Duodenal mucosa (tissue), 2 donors: ENCODE measurements around the gene HSD3B7.

Source experiments
- H3K27ac ChIP-seq: one replicate; pipeline ENCODE4 v1.7.0; 2013; ENCODE audit warnings: low read depth, low read length
- H3K27me3 ChIP-seq, 2 donors: one replicate each; pipeline ENCODE4 v1.7.0; 2013; ENCODE audit warnings: low read length in 2 of 2, control low read depth in 1 of 2; ENCODE audit not compliant: insufficient read depth in 2 of 2, control insufficient read depth in 1 of 2
- H3K36me3 ChIP-seq, 2 donors: one replicate each; pipeline ENCODE4 v1.7.0; 2013; ENCODE audit warnings: low read length in 2 of 2, control low read depth in 1 of 2; ENCODE audit not compliant: insufficient read depth in 2 of 2, control insufficient read depth in 1 of 2
- H3K4me1 ChIP-seq, 2 donors: one replicate each; pipeline ENCODE4 v1.7.0; 2013; ENCODE audit warnings: low read length in 2 of 2, control low read depth in 1 of 2; ENCODE audit not compliant: insufficient read depth in 2 of 2, control insufficient read depth in 1 of 2
- H3K4me3 ChIP-seq, 2 donors: one replicate each; pipeline ENCODE4 v1.7.0; 2013; ENCODE audit warnings: low read length in 2 of 2, low read depth in 1 of 2
- H3K9ac ChIP-seq, 2 donors: one replicate each; pipeline ENCODE4 v1.7.0; 2013; ENCODE audit warnings: low read length in 2 of 2, low read depth in 1 of 2
- H3K9me3 ChIP-seq, 2 donors: one replicate each; pipeline ENCODE4 v1.7.0; 2013; ENCODE audit warnings: low read length in 2 of 2, control low read depth in 1 of 2; ENCODE audit not compliant: control insufficient read depth in 1 of 2

HSD3B7 gene

DNA sequence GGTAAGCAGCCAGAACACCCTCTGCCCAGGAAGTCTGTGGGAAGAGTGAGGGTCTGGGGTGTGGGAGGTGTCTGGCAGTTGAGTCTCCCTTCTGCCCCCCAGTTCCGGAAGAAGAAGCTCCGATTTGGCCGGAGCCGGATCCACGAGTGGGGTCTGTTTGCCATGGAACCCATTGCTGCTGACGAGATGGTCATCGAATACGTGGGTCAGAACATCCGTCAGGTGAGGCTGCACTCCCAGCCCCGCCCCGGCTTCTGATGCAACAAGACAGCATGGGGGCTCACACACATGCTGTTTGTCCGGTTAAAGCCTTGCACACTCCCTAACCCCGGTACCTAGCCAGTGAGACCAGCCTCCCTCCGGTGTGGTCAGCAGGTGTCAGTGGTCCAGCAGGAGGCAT, 4.0 kb upstream of the HSD3B7 start:
- no peaks in the 10 kb centered on the region for H3K9me3 ChIP-seq
- no peak overlapping the region for H3K9ac ChIP-seq
- no peak overlapping the region for H3K27ac ChIP-seq
- peaks cover 16 to 65% of the 10 kb centered on the region in 2 donors for H3K36me3 ChIP-seq
- no peak overlapping the region for H3K4me3 ChIP-seq
- H3K4me1 ChIP-seq = peaks cover 8 to 9% of the 10 kb centered on the region in 2 donors
- no peaks in the 10 kb centered on the region for H3K27me3 ChIP-seq

- H3K9ac ChIP-seq = no peak overlapping the region
- H3K4me1 ChIP-seq = peaks cover 9 to 11% of the 10 kb centered on the region in 2 donors
- no peaks in the 10 kb centered on the region for H3K9me3 ChIP-seq
- no peaks in the 10 kb centered on the region for H3K27me3 ChIP-seq
- peaks cover 16 to 48% of the 10 kb centered on the region in 2 donors for H3K36me3 ChIP-seq
- no peak overlapping the region for H3K4me3 ChIP-seq
- no peak overlapping the region for H3K27ac ChIP-seq
Measured at GRCh38 chr16:30982548-30983288, 2.3 kb upstream of the HSD3B7 start.

DNA sequence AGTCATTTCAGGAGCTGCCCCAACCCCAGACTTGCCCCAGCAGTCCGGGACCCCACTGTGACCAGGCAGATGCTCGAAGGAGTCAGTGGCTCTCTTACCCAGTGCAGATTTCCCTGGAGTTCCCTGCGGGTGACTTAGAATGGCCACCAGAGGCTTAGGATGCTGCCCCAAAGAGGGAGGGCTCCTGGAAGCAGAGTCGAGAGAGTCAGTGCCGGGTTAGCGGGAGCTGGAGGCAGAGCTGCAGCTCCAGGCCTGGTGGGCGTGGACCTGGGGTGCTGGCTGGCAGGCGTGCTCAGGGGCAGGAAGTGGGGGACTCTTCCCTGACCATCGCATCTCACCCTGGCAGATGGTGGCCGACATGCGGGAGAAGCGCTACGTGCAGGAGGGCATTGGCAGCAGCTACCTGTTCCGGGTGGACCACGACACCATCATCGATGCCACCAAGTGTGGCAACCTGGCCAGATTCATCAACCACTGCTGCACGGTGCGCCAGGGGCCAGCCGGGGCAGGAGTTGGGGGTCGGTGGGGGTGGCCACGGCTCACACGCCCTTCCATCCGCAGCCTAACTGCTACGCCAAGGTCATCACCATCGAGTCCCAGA, 1.6 kb upstream of the HSD3B7 start:
- Histone ChIP-seq H3K9me3 (no peaks in the 10 kb centered on the region), H3K36me3 (peaks cover 16 to 48% of the 10 kb centered on the region in 2 donors), H3K27me3 (no peaks in the 10 kb centered on the region), H3K27ac (no peak overlapping the region), H3K4me1 (peaks cover 9 to 11% of the 10 kb centered on the region in 2 donors), H3K4me3 (no peak overlapping the region), H3K9ac (no peak overlapping the region)

DNA sequence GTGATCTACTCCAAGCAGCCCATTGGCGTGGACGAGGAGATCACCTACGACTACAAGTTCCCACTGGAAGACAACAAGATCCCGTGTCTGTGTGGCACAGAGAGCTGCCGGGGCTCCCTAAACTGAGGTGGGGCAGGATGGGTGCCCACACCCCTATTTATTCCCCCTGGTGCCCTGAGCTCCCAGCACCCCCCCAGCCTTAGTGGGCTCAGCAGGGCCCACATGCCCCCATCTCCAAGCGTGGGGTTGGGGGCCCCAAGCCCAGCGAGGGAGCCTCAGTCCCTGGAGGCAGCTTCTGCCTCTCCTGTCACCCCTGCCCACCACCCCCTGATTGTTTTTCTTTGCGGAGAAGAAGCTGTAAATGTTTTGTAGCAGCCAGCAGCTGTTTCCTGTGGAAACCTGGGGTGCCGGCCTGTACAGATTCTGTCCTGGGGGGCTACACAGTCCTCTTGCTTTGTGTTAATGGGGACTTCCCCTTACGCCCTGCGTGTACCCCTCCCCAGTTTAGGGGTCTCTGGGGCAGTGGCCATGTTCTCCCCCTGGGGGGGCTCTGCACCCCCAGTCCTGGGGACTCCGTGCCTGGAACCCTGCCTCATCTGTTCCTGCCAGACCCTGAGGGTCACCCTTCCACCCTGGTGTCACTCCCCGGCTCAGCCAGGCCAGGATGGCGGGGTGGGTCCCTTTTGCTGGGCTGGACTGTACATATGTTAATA, 953 bp upstream of the HSD3B7 start:
- Histone ChIP-seq H3K36me3 (peaks cover 16 to 43% of the 10 kb centered on the region in 2 donors), H3K9me3 (no peaks in the 10 kb centered on the region), H3K9ac (no peak overlapping the region), H3K27ac (no peak overlapping the region), H3K27me3 (no peaks in the 10 kb centered on the region), H3K4me3 (no peak overlapping the region), H3K4me1 (peaks cover 9 to 11% of the 10 kb centered on the region in 2 donors)

DNA sequence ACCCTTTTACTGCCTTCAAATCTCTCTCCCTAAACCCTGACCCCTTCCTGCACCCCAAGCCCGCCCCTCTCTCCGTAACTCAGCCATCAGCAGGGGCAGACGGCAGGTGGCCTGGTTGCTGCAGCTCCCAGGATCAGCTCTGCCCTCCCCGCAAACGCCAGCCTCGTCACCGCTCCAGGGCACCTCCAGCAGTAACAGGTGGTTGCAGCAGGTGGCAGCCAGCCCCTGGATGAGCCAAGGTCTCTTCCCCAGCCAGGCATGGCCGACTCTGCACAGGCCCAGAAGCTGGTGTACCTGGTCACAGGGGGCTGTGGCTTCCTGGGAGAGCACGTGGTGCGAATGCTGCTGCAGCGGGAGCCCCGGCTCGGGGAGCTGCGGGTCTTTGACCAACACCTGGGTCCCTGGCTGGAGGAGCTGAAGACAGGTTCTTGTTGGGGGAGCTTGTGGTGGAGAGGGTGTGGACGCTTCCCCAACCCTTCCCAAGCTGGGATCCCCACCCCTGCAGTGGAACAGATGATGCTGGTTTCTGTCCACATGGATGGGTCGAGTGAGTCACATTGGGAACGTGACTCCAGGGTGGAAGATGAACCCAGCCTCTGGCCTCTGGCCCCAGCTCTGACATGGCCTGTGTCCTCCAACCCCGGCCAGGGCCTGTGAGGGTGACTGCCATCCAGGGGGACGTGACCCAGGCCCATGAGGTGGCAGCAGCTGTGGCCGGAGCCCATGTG, 558 bp downstream of the HSD3B7 start:
- Histone ChIP-seq H3K4me3 (peak overlapping the region; percentile 61 to 73), H3K36me3 (peaks cover 11 to 31% of the 10 kb centered on the region in 2 donors), H3K9ac (peak overlapping the region; percentile 51 to 68), H3K27me3 (no peaks in the 10 kb centered on the region), H3K27ac (peak overlapping the region; percentile 47), H3K4me1 (peaks cover 9 to 11% of the 10 kb centered on the region in 2 donors), H3K9me3 (no peaks in the 10 kb centered on the region)

DNA sequence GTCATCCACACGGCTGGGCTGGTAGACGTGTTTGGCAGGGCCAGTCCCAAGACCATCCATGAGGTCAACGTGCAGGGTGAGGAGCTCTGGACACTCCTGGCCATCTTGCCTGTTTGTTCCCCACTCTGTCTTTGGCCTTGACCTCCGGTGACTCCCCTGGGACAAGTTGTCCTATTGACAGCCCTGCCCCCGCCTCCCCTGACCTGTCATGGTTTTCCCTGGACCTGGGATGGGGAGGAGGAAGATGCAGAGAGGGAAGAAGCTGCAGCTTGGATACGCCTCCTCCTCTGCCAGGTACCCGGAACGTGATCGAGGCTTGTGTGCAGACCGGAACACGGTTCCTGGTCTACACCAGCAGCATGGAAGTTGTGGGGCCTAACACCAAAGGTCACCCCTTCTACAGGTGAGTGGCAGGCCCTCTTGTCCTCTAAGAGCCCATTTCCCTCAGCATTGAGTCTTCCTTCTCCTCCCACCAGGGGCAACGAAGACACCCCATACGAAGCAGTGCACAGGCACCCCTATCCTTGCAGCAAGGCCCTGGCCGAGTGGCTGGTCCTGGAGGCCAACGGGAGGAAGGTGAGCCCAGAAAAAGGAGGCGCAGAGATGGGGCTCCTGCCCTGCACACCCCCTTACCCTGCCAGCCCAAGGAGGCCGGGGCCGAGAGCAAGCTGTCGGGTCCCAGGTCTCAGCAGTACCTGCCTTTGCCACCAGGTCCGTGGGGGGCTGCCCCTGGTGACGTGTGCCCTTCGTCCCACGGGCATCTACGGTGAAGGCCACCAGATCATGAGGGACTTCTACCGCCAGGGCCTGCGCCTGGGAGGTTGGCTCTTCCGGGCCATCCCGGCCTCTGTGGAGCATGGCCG, 1.4 kb downstream of the HSD3B7 start:
- peaks cover 7 to 24% of the 10 kb centered on the region in 2 donors for H3K36me3 ChIP-seq
- H3K4me3 ChIP-seq = peak overlapping the region in 1 of 2 donors; percentile 61
- H3K9me3 ChIP-seq = no peaks in the 10 kb centered on the region
- H3K9ac ChIP-seq = peak overlapping the region; percentile 51 to 68
- peaks cover 9 to 11% of the 10 kb centered on the region in 2 donors for H3K4me1 ChIP-seq
- H3K27ac ChIP-seq = no peak overlapping the region
- no peaks in the 10 kb centered on the region for H3K27me3 ChIP-seq

- Histone ChIP-seq H3K27ac (no peak overlapping the region), H3K4me3 (no peak overlapping the region), H3K36me3 (peaks cover 4 to 15% of the 10 kb centered on the region in 2 donors), H3K9me3 (no peaks in the 10 kb centered on the region), H3K9ac (no peak overlapping the region), H3K27me3 (no peaks in the 10 kb centered on the region), H3K4me1 (peaks cover 9 to 11% of the 10 kb centered on the region in 2 donors)
Measured at GRCh38 chr16:30987581-30988190, 2.7 kb downstream of the HSD3B7 start.

DNA sequence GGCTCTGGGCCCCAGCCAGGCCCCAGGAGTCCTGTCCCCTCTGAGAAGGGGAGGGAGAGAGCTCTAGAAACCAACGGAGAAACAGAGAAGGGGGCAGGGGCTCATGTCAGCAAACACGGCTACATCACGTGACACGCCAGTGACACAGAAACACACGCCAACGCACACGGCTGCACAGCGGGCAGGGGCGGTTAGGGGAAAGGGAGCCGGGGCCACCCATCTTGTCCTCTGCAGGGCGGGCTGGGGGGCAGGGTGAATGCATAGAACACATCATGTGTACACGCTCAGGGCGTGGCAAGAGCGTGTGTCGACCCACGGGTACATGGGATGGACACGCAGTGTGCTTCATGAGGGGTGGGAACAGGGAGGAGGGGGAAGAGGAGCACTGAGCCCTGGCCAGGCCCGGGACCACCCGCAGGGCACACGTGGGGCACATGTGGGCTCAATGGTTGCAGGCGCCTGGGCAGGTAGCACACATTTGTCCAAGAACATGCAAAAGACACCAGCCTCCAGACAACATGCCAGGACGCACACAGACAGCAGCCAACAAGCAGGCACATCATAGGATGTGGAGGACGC, 4.6 kb downstream of the HSD3B7 start:
- Histone ChIP-seq H3K9ac (no peak overlapping the region), H3K9me3 (no peaks in the 10 kb centered on the region), H3K36me3 (peaks cover 0 to 2% of the 10 kb centered on the region in 2 donors), H3K4me1 (peaks cover 9 to 11% of the 10 kb centered on the region in 2 donors), H3K4me3 (no peak overlapping the region), H3K27ac (no peak overlapping the region), H3K27me3 (no peaks in the 10 kb centered on the region)

DNA sequence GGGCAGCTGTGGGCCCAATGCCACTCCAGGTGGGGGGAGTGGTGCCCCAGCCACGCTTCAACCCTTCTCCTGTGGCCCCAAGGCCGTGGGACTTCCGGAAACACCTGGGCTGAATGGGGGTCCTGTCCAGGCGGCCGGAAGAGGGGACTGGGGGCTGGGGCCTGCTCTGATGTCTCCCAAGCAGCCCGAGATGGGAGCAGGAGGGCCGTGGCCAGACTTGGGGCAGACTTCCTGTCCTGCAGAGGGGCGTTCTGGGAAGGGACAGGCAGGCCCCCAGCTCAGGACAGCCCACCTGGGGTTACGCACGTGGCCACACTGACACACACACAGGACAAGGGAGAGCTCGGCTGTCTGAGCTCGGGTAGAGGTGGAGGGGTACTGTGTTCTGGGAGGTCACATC, 5.1 kb downstream of the HSD3B7 start:
- peaks cover 0 to 2% of the 10 kb centered on the region in 2 donors for H3K36me3 ChIP-seq
- no peak overlapping the region for H3K9ac ChIP-seq
- H3K9me3 ChIP-seq = no peaks in the 10 kb centered on the region
- no peak overlapping the region for H3K4me3 ChIP-seq
- H3K4me1 ChIP-seq = peaks cover 9 to 10% of the 10 kb centered on the region in 2 donors
- H3K27me3 ChIP-seq = no peaks in the 10 kb centered on the region
- no peak overlapping the region for H3K27ac ChIP-seq
